ENCODE results near the gene ZFP36L2.

Gene ZFP36L2

GRCh38 chr2:43223521-43224001 lies 2.8 kb downstream of the ZFP36L2 start:
- no peak for DNase-seq (ENCODE audit: low read depth)

GRCh38 chr2:43222475-43223309 lies 3.7 kb downstream of the ZFP36L2 start:
- no peak for DNase-seq (ENCODE audit: low read depth)

DNA sequence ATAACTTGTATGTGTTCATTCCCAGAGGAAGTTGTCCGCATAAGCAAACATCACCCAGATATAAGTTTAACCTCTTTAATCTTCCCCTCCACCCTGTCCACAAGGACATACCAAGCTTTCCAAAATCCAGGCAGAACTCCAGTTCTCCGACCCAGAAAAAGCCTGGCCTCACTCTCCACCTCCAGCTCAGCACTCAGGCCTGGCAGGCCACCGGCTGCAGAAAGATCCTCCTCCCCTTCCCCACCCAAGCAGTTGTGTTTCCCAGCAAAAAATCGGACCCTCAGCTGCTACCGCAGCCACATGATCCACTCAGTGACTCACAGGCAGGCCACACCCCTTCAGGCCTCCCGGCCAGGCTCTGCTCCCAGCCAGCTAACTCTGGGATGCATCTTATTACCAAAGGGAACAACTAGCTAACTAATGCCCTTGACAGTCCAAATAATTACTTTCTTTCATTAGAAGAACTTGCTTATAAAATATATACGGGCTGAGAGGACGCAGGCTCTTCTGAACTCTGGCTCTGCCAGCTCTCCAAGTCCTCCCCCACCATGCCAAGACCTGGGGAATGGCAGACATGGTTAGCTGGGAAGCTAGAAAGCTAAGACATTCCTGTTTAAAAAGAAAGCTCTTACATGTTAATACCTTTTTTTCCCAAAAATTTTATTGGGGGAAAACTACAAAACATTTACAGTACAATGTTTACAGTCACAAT lies 4.5 kb downstream of the ZFP36L2 start:
- no peak for DNase-seq (ENCODE audit: low read depth)

GRCh38 chr2:43221124-43221762 lies 5.2 kb downstream of the ZFP36L2 start:
- DNase-seq (ENCODE audit: low read depth), result no peak

DNA sequence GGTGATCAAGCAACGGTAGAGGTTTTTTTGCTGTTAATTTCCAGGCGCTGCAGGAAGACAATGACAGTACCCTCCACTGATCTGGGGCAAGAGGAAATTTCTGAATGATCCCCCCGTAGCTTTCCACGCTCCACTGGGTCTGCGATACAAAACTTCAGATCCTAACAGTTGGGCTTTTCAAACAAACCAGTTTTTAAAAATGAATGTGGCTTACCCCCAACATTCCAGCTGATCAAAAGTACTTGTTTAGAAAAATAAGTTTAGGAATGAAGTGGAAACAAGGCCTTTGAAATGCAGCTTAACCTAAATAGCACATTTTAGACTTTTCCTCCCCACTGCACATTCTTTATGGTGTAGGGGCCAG lies 5.7 kb downstream of the ZFP36L2 start:
- no peak for DNase-seq (ENCODE audit: low read depth)

DNA sequence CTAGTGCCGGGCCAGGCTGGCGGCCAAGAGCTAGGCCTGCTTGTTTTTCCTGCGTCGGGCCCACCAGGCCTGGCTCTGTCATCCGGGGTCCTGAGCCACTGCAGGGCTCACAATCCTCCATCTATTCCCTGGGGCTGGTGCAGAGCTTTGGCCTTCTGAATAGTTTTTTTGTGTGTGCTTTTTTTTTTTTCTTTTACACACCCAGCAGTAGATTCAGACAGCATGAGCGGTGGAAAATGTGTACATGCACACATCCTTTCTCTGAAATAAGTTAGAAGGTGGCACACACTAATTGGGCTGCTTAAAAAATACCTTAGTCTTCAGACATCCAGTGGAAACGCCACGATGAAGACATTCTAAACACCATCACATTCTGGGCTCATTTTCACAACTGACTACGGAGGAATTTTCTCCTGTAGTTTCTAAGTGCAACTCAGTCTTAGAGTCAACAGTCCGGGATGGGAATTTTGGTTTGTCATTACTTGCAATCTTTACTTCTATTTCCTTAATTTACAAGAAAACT lies 6.1 kb downstream of the ZFP36L2 start:
- DNase-seq (ENCODE audit: low read depth), result no peak

DNA sequence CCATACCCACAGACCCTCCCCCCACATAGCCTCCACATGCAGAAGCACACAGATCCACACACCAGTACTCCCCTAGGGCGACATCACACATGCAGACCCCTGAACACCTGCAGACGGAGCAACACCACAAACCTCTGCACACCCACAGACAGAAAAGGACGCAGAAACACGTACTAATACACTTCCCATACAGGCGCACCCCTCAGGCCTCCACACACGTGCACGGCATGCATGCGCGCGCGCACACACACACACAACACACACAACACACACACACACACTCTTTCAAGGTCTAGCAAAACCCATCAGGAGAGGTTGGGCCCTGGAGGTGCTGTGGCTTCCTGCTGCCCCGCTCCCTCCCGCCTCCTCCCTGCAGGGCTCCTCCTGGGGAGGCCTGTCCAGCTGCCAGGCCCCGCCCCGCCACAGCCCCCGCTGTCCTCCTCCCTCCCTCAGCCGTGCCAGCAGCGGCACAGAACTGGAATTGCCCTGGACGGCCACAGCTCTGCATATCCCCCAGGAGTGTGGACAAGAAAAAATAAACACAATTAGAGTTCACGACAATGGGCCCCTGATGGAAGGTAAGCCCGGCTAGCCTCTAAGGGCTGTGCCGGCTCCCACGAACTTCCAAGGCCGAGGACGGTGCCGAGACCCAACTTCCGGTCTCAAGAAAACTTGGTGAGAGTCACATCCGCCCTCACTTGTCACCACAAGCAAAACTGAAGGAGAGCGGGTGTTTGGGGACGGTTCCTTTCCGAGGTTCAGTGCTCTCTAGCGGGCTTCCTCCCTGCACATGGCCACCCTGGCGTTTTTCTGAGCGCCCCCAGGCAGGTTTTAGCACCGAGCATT lies 6.8 kb downstream of the ZFP36L2 start:
- DNase-seq (ENCODE audit: low read depth), result peak; percentile 55

GRCh38 chr2:43218702-43219382 lies 7.6 kb downstream of the ZFP36L2 start:
- peak; percentile 63 for DNase-seq (ENCODE audit: low read depth)

- no peak for DNase-seq (ENCODE audit: low read depth)
Measured at GRCh38 chr2:43218155-43218701, 8.2 kb downstream of the ZFP36L2 start.

GRCh38 chr2:43217228-43218154 lies 8.9 kb downstream of the ZFP36L2 start:
- no peak for DNase-seq (ENCODE audit: low read depth)

- no peak for DNase-seq (ENCODE audit: low read depth)
Measured at GRCh38 chr2:43216629-43217028, 9.8 kb downstream of the ZFP36L2 start.

GRCh38 chr2:43215673-43216255 lies 10.6 kb downstream of the ZFP36L2 start:
- no peak for DNase-seq (ENCODE audit: low read depth)

- DNase-seq (ENCODE audit: low read depth), result no peak
Measured at GRCh38 chr2:43214253-43214652, 12.2 kb downstream of the ZFP36L2 start.

DNA sequence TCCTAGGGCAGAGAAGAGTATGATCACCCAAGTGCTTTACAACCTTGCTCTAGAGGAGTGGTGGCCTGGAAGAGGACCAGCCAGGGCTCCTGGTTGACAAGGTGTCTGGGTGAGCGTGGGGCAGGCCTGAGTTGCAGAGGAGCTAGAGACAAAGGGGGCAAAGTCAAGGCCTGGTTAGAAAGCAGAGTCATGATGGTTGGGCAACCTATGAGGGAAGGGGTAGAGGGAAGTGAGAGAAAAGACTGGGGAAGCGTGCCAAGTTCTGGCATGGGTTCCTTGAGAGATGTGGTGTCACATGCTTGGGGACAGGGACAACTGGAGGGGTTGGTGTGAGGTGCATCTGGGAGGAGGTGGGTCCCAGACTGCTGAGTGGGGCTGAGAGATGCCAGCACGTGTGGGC lies 13.5 kb downstream of the ZFP36L2 start:
- no peak for DNase-seq (ENCODE audit: low read depth)

GRCh38 chr2:43212216-43212835 lies 14.1 kb downstream of the ZFP36L2 start:
- DNase-seq (ENCODE audit: low read depth), result no peak

DNA sequence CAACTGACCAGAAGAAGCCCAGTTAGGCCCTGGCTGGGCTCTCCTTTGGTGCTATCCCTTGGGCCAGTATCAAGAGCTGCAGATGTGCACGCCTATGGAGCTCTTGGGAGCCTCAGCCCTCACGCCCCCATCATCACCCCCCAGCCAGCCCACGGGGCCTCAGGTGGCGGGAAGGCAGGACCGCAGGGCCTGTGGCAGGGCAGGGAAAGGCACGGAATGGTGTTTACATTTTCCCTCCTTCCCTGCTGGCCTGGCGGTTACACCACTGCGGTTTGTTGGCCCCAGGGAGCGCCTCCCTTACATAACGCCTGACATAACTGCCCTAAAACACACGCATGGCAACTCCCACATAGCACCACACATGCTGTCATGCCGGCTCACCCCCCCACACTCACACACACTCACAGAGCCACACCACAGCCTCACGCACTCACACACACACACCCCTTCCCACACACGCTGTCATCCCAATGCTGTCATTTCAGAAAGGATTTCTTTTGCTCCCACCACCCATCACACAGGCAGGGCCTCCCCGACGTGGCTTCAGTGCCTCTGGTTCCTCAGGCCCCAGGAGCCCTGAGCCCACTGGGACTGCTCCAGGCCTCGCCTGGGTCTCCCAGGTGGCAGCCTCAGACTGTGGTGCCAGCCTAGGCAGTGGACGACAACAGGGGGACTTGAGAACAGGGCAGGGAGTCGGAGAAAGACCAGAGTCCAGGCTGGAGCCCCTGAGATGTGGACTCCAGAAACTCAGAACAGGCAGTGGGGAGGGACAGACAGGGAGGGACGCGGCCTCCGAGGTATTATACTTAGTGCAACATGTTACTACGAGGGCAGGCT lies 15.7 kb downstream of the ZFP36L2 start:
- no peak for DNase-seq (ENCODE audit: low read depth)

GRCh38 chr2:43210125-43210466 lies 16.3 kb downstream of the ZFP36L2 start:
- no peak for DNase-seq (ENCODE audit: low read depth)

DNA sequence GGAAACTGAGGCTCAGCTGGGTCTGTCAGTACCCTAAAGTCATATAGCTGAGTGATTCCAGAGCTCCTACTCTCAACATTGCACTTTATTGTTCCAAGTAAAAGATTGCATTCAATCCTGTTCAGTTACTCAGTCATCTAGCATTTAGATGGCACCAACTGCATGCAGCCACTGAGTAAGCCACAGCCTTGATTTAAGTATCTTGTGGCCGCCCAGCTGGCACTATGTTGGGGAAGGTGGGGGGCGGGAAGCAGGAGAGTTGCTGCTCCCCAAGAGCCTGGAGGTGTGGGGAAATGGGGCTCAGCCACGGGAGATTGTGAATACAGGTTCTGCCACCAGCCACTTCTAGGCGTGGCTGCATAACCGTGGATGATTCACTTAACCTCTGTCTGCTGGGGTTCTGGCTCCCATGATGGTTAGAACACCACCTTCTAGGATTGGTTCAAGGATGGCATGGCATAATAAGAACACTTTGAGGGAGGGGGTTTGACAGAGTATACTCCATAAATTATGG lies 17.1 kb downstream of the ZFP36L2 start:
- no peak for DNase-seq (ENCODE audit: low read depth)

Measured in activated T-cell treated with anti-CD3 and anti-CD28 coated beads for 1 hour (primary cell).